HepG2 (cell line): ENCODE data around the gene WFDC1.

Experiments
- EP300 ChIP-seq, 3 experiments: sonication (generic) in 1 of 3; formaldehyde crosslinking in 1 of 3; IDR thresholded peaks; 2 replicates each; pipeline versions ENCODE4 v1.5.1 to v1.6.1; 2011 to 2020; ENCODE audit warnings: low read depth in 2 of 3, low read length in 2 of 3, borderline replicate concordance in 1 of 3, improper control_type of control experiment in 1 of 3, mild to moderate bottlenecking in 1 of 3, missing genetic modification reagents in 1 of 3, moderate library complexity in 1 of 3
- HOXA7 ChIP-seq: sonication (generic); formaldehyde crosslinking; IDR thresholded peaks from 2 replicates; pipeline ENCODE4 v1.8.1; 2022; ENCODE audit warnings: mild to moderate bottlenecking, missing genetic modification reagents, moderate library complexity
- KAT7 ChIP-seq: IDR thresholded peaks from 2 replicates; pipeline ENCODE4 v1.6.1; 2018; ENCODE audit warnings: borderline replicate concordance, missing compliant biosample characterization
- POLR2A ChIP-seq, 2 experiments: IDR thresholded peaks; 2 replicates each; pipeline ENCODE4 v1.6.1; 2011; ENCODE audit warnings: low read depth in 2 of 2, low read length in 2 of 2, mild to moderate bottlenecking in 1 of 2, moderate library complexity in 1 of 2; ENCODE audit not compliant: insufficient read depth in 1 of 2
- RBAK ChIP-seq: sonication (generic); formaldehyde crosslinking; IDR thresholded peaks from 2 replicates; pipeline ENCODE4 v1.5.1; 2020; ENCODE audit warnings: mild to moderate bottlenecking, missing genetic modification reagents
- SMC3 ChIP-seq: IDR thresholded peaks from 2 replicates; pipeline ENCODE4 v1.6.1; 2011; ENCODE audit warnings: low read length, improper control_type of control experiment
- SRF ChIP-seq: IDR thresholded peaks from 2 replicates; pipeline ENCODE4 v1.6.1; 2011; ENCODE audit warnings: mild to moderate bottlenecking, low read depth, low read length, moderate library complexity
- ZKSCAN1 ChIP-seq: fragments of 150-350 bp; IDR thresholded peaks from 2 replicates; pipeline ENCODE4 v1.6.1; 2014; ENCODE audit warnings: low read length
- ZNF644 ChIP-seq: IDR thresholded peaks from 2 replicates; pipeline ENCODE4 v1.6.1; 2016; ENCODE audit warnings: low read depth
- ZNF674 ChIP-seq: sonication (generic); formaldehyde crosslinking; IDR thresholded peaks from 2 replicates; pipeline ENCODE4 v1.5.0; 2020; ENCODE audit warnings: low read depth, mild to moderate bottlenecking, missing genetic modification reagents
- ZNF883 ChIP-seq: sonication (generic); formaldehyde crosslinking; IDR thresholded peaks from 2 replicates; pipeline ENCODE4 v1.5.1; 2020; ENCODE audit warnings: mild to moderate bottlenecking, missing genetic modification reagents; ENCODE audit errors: not compliant biosample characterization
- TF ChIP-seq, protein P1 (sequence below): sonication (generic); formaldehyde crosslinking; IDR thresholded peaks from 2 replicates; pipeline ENCODE4 v1.5.0; 2020; ENCODE audit warnings: mild to moderate bottlenecking, missing genetic modification reagents, moderate library complexity

DNA sequence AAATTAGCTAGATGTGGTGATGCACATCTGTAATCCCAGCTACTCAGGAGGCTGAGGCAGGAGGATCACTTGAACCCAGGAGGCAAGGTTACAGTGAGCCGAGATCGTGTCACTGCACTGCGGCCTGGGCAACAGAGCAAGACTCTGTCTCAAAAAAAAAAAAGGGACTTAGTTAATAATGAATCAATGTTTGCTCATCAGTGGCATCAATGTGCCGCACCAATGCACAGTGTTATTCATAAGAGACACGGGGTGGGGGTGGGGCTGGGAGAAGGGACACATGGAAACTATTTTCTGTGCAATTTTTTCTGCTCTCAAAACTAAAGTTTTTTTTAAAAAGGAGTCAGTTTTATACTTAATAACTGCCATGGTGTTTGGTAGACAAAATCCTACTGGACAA is 66.9 kb downstream of the WFDC1 start:
- TF ChIP-seq EP300 (IDR thresholded peaks at IDR 0.05; ENCODE audit: low read depth in 2 of 2, low read length in 2 of 2) (no peak), EP300 (CRISPR knock-in tag; IDR thresholded peaks at IDR 0.05; ENCODE audit: borderline replicate concordance) (no peak), SMC3 (no peak), ZNF644 (no peak), HOXA7 (CRISPR knock-in tag) (no peak), ZKSCAN1 (no peak), KAT7 (CRISPR knock-in tag) (no peak), ZNF674 (CRISPR knock-in tag) (no peak), ZNF883 (CRISPR knock-in tag) (no peak), SRF (no peak), RBAK (no peak), POLR2A (IDR thresholded peaks at IDR 0.05; ENCODE audit: insufficient read depth in 1 of 2, low read depth in 2 of 2, low read length in 2 of 2) (no peak)
- TF ChIP-seq, protein P1, sequence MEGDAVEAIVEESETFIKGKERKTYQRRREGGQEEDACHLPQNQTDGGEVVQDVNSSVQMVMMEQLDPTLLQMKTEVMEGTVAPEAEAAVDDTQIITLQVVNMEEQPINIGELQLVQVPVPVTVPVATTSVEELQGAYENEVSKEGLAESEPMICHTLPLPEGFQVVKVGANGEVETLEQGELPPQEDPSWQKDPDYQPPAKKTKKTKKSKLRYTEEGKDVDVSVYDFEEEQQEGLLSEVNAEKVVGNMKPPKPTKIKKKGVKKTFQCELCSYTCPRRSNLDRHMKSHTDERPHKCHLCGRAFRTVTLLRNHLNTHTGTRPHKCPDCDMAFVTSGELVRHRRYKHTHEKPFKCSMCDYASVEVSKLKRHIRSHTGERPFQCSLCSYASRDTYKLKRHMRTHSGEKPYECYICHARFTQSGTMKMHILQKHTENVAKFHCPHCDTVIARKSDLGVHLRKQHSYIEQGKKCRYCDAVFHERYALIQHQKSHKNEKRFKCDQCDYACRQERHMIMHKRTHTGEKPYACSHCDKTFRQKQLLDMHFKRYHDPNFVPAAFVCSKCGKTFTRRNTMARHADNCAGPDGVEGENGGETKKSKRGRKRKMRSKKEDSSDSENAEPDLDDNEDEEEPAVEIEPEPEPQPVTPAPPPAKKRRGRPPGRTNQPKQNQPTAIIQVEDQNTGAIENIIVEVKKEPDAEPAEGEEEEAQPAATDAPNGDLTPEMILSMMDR, result no peak
